GM12878 (cell line): ENCODE data around the gene S100A2. TPM values are rescaled to one million over a fixed set of nuclear protein-coding genes. Genes with fewer than 3 reads are reported as not detected.

ENCODE experiments used
- ATAC-seq: fragments of 200-7000 bp; cut with Tn5 transposase; 3 replicates; pipeline ENCODE4 v1.9.1; 2020; ENCODE audit warnings: mild to moderate bottlenecking, moderate library complexity
- BruUV-seq: library from RNA; stranded (reverse); fragments of 400-500 nt; replicated peaks from 2 replicates; lab custom pipeline; 2021; lab: Mats Ljungman, UMichigan
- CTCF ChIA-PET: fragments of 300-600 bp; sonication (Branson Sonifier 250); formaldehyde crosslinking; extraction: SDS; loops from one replicate; lab custom pipeline; 2021; ENCODE audit warnings: inconsistent platforms; lab: Yijun Ruan, JAX
- POLR2A ChIA-PET: fragments of 350-600 bp; formaldehyde crosslinking; extraction: SDS; loops from one replicate; lab custom pipeline; 2021; ENCODE audit warnings: inconsistent platforms; lab: Charles Lee
- RAD21 ChIA-PET: fragments of 300-600 bp; sonication (Branson Sonifier 250); formaldehyde crosslinking; loops from one replicate; lab custom pipeline; 2023; ENCODE audit warnings: antibody characterized with exemption; ENCODE audit not compliant: unreplicated experiment; lab: Charles Lee
- SMC1A ChIA-PET: fragments of 300-600 bp; sonication (Branson Sonifier 250); formaldehyde crosslinking; loops from one replicate; lab custom pipeline; 2023; ENCODE audit not compliant: unreplicated experiment, uncharacterized antibody; lab: Charles Lee
- DNase-seq: peaks from one replicate; pipeline ENCODE4 v3.0.0-alpha.2; 2011; ENCODE audit warnings: low read depth, low spot score
- FAIRE-seq: peaks from 3 replicates; lab custom pipeline; 2011; peaks lifted over from hg19 to GRCh38; lab: Jason Lieb, UNC
- H2AFZ ChIP-seq: 2 replicates; pipeline ENCODE4 v1.6.0; 2011; ENCODE audit warnings: low read depth, low read length, control low read depth; ENCODE audit not compliant: control insufficient read depth
- H3K27ac ChIP-seq: 2 replicates; pipeline ENCODE4 v1.5.1; 2011; ENCODE audit warnings: control low read depth; ENCODE audit not compliant: control insufficient read depth, insufficient read depth
- H3K27me3 ChIP-seq, 2 experiments: replicated peaks in 1 of 2; 2 replicates each; pipeline versions ENCODE4 v1.6.0 to v1.6.1; 2011; ENCODE audit warnings: low read length in 1 of 2; ENCODE audit not compliant: control insufficient read depth in 2 of 2, insufficient read depth in 2 of 2
- H3K36me3 ChIP-seq, 2 experiments: 2 replicates each; pipeline ENCODE4 v1.5.1; 2011; ENCODE audit warnings: low read length in 1 of 2; ENCODE audit not compliant: control insufficient read depth in 2 of 2, insufficient read depth in 2 of 2
- H3K4me1 ChIP-seq: 2 replicates; pipeline ENCODE4 v1.6.1; 2011; ENCODE audit warnings: mild to moderate bottlenecking, low read length, moderate library complexity, mixed read lengths; ENCODE audit not compliant: control insufficient read depth, insufficient read depth
- H3K4me2 ChIP-seq: 2 replicates; pipeline ENCODE4 v1.6.0; 2011; ENCODE audit warnings: control low read depth; ENCODE audit not compliant: control insufficient read depth, insufficient read depth
- H3K4me3 ChIP-seq: fragments of 200-600 bp; sonication (generic); 2 replicates; pipeline ENCODE4 v1.5.1; 2016
- H3K79me2 ChIP-seq: 2 replicates; pipeline ENCODE4 v1.6.0; 2011; ENCODE audit warnings: low read length; ENCODE audit not compliant: control insufficient read depth, insufficient read depth
- H3K9ac ChIP-seq: 2 replicates; pipeline ENCODE4 v1.8.0; 2011; ENCODE audit warnings: low read length, control low read depth, mixed read lengths; ENCODE audit not compliant: control insufficient read depth, insufficient read depth
- H3K9me3 ChIP-seq: replicated peaks from 3 replicates; pipeline ENCODE4 v1.5.1; 2011; ENCODE audit warnings: mild to moderate bottlenecking, low read length; ENCODE audit not compliant: control insufficient read depth, insufficient read depth
- H4K20me1 ChIP-seq: 2 replicates; pipeline ENCODE4 v1.6.0; 2011; ENCODE audit not compliant: control insufficient read depth, insufficient read depth
- BHLHE40 ChIP-seq, 2 experiments: fragments of 450-650 bp in 1 of 2; IDR thresholded peaks; 2 replicates each; pipeline ENCODE4 v1.6.1; 2011 to 2017; ENCODE audit warnings: low read depth in 2 of 2, borderline replicate concordance in 1 of 2, improper control_type of control experiment in 1 of 2, low read length in 1 of 2, mild to moderate bottlenecking in 1 of 2
- FOXK2 ChIP-seq: fragments of 450-650 bp; IDR thresholded peaks from 2 replicates; pipeline ENCODE4 v1.6.1; 2017; ENCODE audit warnings: mild to moderate bottlenecking, moderate library complexity
- GABPA ChIP-seq: IDR thresholded peaks from 2 replicates; pipeline ENCODE4 v1.6.1; 2014; ENCODE audit warnings: antibody characterized with exemption, low read depth, mild to moderate bottlenecking, inconsistent platforms
- JUND ChIP-seq: IDR thresholded peaks from 2 replicates; pipeline ENCODE4 v1.6.1; 2012; ENCODE audit warnings: low read depth, mild to moderate bottlenecking, low read length, improper control_type of control experiment, moderate library complexity
- LARP7 ChIP-seq: fragments of 450-650 bp; IDR thresholded peaks from 2 replicates; pipeline ENCODE4 v1.6.1; 2017; ENCODE audit warnings: mild to moderate bottlenecking
- NR2C1 ChIP-seq: fragments of 450-650 bp; IDR thresholded peaks from 2 replicates; pipeline ENCODE4 v1.6.1; 2017; ENCODE audit warnings: antibody characterized with exemption, mild to moderate bottlenecking, moderate library complexity
- SMARCA5 ChIP-seq: fragments of 450-650 bp; IDR thresholded peaks from 2 replicates; pipeline ENCODE4 v1.6.1; 2017; ENCODE audit warnings: mild to moderate bottlenecking
- TCF12 ChIP-seq: IDR thresholded peaks from 2 replicates; pipeline ENCODE4 v1.6.1; 2011; ENCODE audit warnings: low read depth, mild to moderate bottlenecking, low read length
- ZBTB33 ChIP-seq: fragments of 450-650 bp; IDR thresholded peaks from 2 replicates; pipeline ENCODE4 v1.6.1; 2017; ENCODE audit warnings: mild to moderate bottlenecking
- WGBS: methylation state at CpG from one replicate; pipeline ENCODE4 v1.1.6; 2016; ENCODE audit warnings: low lambda C conversion rate; ENCODE audit not compliant: insufficient replicate concordance, insufficient coverage; ENCODE audit errors: missing lambda C conversion rate; 5-methylcytosine and 5-hydroxymethylcytosine counted together
- in situ Hi-C: fragments of 300-500 bp; cut with MboI; formaldehyde crosslinking; loops from 9 replicates; pipeline ENCODE4 v1.14.3; 2018; ENCODE audit warnings: mixed read lengths
- intact Hi-C: fragments of 100-400 bp; cut with micrococcal nuclease; formaldehyde crosslinking; loops from one replicate; pipeline ENCODE4 v1.14.2; 2022; ENCODE audit not compliant: unreplicated experiment
- polyA plus RNA-seq, 11 experiments: library from polyadenylated mRNA; depleted of rRNA in 4 of 11; unstranded in 6 of 11; stranded (reverse) in 5 of 11; fragments of >200 nt; fragmentation: Nextera tagmentation in 4 of 11; fragmentation: Illumina TruSeq in 1 of 11; extraction: Ambion mirVana in 4 of 11; extraction: Trizol in 1 of 11; gene quantifications; 1 replicate in 1 of 11; 2 replicates in 10 of 11; pipeline versions ENCODE4 v1.2.1 to v1.2.3, GENCODE V29; 2011 to 2016; ENCODE audit warnings: inconsistent platforms in 2 of 11, missing spikeins in 2 of 11, low read depth in 1 of 11
- total RNA-seq, 4 experiments: library from RNA; depleted of rRNA in 3 of 4; stranded (reverse); fragments of >200 nt in 3 of 4; fragmentation: Illumina TruSeq in 1 of 4; extraction: Trizol in 1 of 4; gene quantifications; 2 replicates each; pipeline versions ENCODE4 v1.2.1 to v1.2.3, GENCODE V29; 2013 to 2021

Gene S100A2
- total and polyA plus RNA-seq, 10 of the 15 experiments (the other 5 are each of a cell fraction or from before 2014, with no cell fraction given), result 0.11 to 1.5 (median 0.59) TPM; not detected in 2

DNA sequence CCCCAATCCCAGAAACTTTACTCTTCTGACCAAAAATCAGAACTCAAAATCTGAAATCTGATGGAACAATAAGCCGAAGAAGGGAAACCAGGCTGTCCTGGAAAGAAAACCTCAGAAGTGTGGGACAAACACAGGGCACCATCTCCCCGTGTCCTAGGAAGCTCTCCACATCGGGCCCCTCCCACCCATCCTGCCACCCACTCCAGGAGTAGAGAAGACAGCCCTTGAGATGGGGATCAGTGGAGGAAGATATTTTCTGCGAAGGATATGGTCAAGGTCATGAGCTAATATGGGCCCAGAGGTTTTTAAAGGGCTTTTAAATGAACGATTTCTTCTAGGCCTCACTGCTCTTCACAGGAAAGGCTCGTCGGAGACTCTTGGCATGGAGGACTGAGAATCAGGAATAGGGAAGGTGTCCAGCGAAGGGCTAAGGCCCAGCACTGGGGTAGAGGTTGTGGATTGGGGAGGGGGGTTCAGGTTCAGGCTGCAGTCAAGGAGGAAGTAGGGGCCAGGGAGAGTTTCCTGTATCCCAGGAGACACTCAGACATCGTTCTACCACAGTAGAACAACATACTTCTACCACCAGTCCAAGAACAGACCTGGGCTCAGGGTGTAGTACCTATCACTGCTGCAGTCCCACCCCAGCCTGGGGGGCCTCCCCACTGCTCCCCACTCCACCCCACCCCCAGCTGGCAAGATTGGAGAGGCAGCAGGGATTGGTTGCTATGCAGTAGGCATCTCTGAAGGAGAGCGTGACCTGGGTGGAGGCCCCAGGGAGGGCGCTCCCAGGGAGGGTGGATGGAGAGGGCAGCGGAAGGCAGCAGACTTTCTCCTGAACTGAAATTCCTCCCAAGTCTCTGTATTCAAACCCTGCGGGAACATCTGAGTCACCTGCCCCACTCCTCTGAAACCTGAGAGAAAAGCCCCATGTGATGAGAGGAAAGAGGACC is 23.7 kb downstream of the S100A2 start:
- SMC1A ChIA-PET, result interaction anchor here (0.8 to 2.3 kb wide), 2 partner anchors 10 to 24 kb away, joined by 3 to 8 read pairs; no protein-coding TSS in a partner anchor
- H3K27ac ChIP-seq, result no peak overlapping the region
- H2AFZ ChIP-seq, result no peak overlapping the region
- FAIRE-seq (no peak), DNase-seq (no peak), ATAC-seq (no peak)
- POLR2A ChIA-PET, result no interaction called here
- H3K4me3 ChIP-seq, result no peak overlapping the region
- RAD21 ChIA-PET, result interaction anchor here (1.4 kb wide), 1 partner anchor 24 kb away, joined by 5 read pairs; no protein-coding TSS in a partner anchor
- no peaks in the 10 kb centered on the region for H3K79me2 ChIP-seq
- WGBS, result 68% methylated on average over 13 of the region's 13 CpGs
- CTCF ChIA-PET, result interaction anchor here (0.9 to 4.3 kb wide), 5 partner anchors 8 to 86 kb away, joined by 3 to 46 read pairs (median 3); partner anchors contain the start of genes S100A13 and S100A6
- intact Hi-C loops, result no loop called here
- TF ChIP-seq JUND (no peak), BHLHE40 (IDR thresholded peaks at IDR 0.05; ENCODE audit: borderline replicate concordance in 1 of 2, low read depth in 2 of 2, low read length in 1 of 2) (no peak), TCF12 (no peak), FOXK2 (no peak), ZBTB33 (no peak), SMARCA5 (no peak), GABPA (no peak), LARP7 (no peak), NR2C1 (no peak)
- no TSS peak for BruUV-seq
- H3K27me3 ChIP-seq, result no peaks in the 10 kb centered on the region
- in situ Hi-C loops, result no loop called here
- no peak overlapping the region for H3K9ac ChIP-seq
- H3K9me3 ChIP-seq, result no peaks in the 10 kb centered on the region
- no peaks in the 10 kb centered on the region for H3K36me3 ChIP-seq
- peaks cover 25% of the 10 kb centered on the region for H3K4me1 ChIP-seq
- H4K20me1 ChIP-seq, result no peaks in the 10 kb centered on the region
- no peak overlapping the region for H3K4me2 ChIP-seq
